Heart right ventricle (tissue), 16 donors: ENCODE measurements around the gene MAD1L1. TPM values are rescaled to one million over a fixed set of nuclear protein-coding genes. Genes with fewer than 3 reads are reported as not detected.
"Not testable (repeated sequence)": the region's sequence is repeated elsewhere in the genome, so short reads cannot be mapped to it uniquely, and the experiment has no call there.

Source experiments
- ATAC-seq, 8 donors: fragments of 200-7000 bp; cut with Tn5 transposase; one replicate each; pipeline ENCODE4 v1.9.1; 2020; ENCODE audit warnings: mild to moderate bottlenecking in 8 of 8, moderate library complexity in 8 of 8, moderate number of reproducible peaks in 1 of 8
- DNase-seq, 2 donors: peaks; one replicate each; pipeline ENCODE4 v3.0.0-alpha.2; 2020
- H3K27ac ChIP-seq, 10 donors: fragments of 200-600 bp; sonication (generic) in 2 of 10; one replicate each; pipeline versions ENCODE4 v1.5.0 to v1.8.0; 2020 to 2022; ENCODE audit warnings: mild to moderate bottlenecking in 3 of 10
- H3K27me3 ChIP-seq, 7 donors: fragments of 200-600 bp; one replicate each; pipeline ENCODE4 v1.8.0; 2021 to 2022; ENCODE audit warnings: mild to moderate bottlenecking in 2 of 7
- H3K36me3 ChIP-seq, 9 donors: fragments of 200-600 bp; sonication (generic) in 1 of 9; one replicate each; pipeline versions ENCODE4 v1.5.0 to v1.8.0; 2020 to 2022; ENCODE audit warnings: mild to moderate bottlenecking in 2 of 9
- H3K4me1 ChIP-seq, 9 donors: fragments of 200-600 bp; sonication (generic) in 1 of 9; one replicate each; pipeline versions ENCODE4 v1.5.0 to v1.8.0; 2020 to 2022; ENCODE audit warnings: mild to moderate bottlenecking in 4 of 9
- H3K4me3 ChIP-seq, 10 donors: fragments of 200-600 bp; sonication (generic) in 2 of 10; one replicate each; pipeline versions ENCODE4 v1.5.0 to v1.8.0; 2020 to 2022; ENCODE audit warnings: mild to moderate bottlenecking in 7 of 10, moderate library complexity in 2 of 10
- H3K9me3 ChIP-seq, 11 donors: fragments of 200-600 bp in 10 of 11; sonication (generic) in 2 of 11; one replicate each; pipeline versions ENCODE4 v1.5.0 to v1.8.0; 2013 to 2022; ENCODE audit warnings: mild to moderate bottlenecking in 2 of 11, control low read depth in 1 of 11, moderate library complexity in 1 of 11
- CTCF ChIP-seq, 9 donors: fragments of 200-600 bp; sonication (generic) in 2 of 9; IDR thresholded peaks; one replicate each; pipeline versions ENCODE4 v1.5.0 to v1.8.0; 2021 to 2022; ENCODE audit warnings: antibody characterized with exemption in 9 of 9, mild to moderate bottlenecking in 5 of 9, moderate library complexity in 1 of 9
- WGBS, 2 donors: extraction: QIAGEN DNeasy Blood & Tissue Kit; methylation state at CpG; one replicate each; pipeline ENCODE4 v1.1.7; 2013; ENCODE audit warnings: inconsistent platforms in 1 of 2; 5-methylcytosine and 5-hydroxymethylcytosine counted together
- intact Hi-C, 10 donors: fragments of 100-400 bp; cut with DNase I; formaldehyde crosslinking; loops; one replicate each; pipeline versions ENCODE4 v1.11.1 to v1.14.2; 2022
- polyA plus RNA-seq, 2 donors: library from polyadenylated mRNA; stranded (reverse); fragments of 200-250 nt; gene quantifications; one replicate each; pipeline ENCODE4 v1.2.3, GENCODE V29; 2013
- total RNA-seq, 10 donors: library from RNA; stranded (reverse); fragmentation: NEBNext Ultra II Directional in 3 of 10; extraction: Animal tissue kit (Norgen Biotek cat#: 25700) in 3 of 10; gene quantifications; one replicate each; pipeline versions ENCODE4 v1.2.1 to v1.2.4, GENCODE V29; 2021 to 2023
- donor health status: Arrhythmogenic right ventricular cardiomyopathy.
- donor health status: ischemic (EF 13 %, LVEDD 7.1; RV severe dilation, severe dysfunction).
- donor health status: healthy with polysubstance abuse.
- donor health status: DM: no; HTN: yes; CAD: no.
- donor health status: DM: no; HTN: no; CAD: no.
- donor health status: ischemic (EF 25% LVEDD 6.9; RV normal size, moderate dysfunction).
- donor health status: ischemic (EF 25% LVEDD 5.7; RV mildly dilated, moderate dysfunction).
- donor health status: healthy.
- donor health status: DM: yes; HTN: yes; CAD: no.
- donor health status: Ischemic cardiomyopathy.
- donor health status: ischemic (EF 35%, LVEDD 5.7; RV mildly dilated, moderate dysfunction).
- donor health status: nonischemic (EF 11% LVEDD 7.7; RV severe dilation, severe dysfunction).
- donor health status: DM: yes; HTN: yes; CAD: no.
- donor health status: PGD.
- donor health status: ischemic (EF 29% LVEDD 5.4; RV normal size, mild dysfunction).
- donor health status: nonischemic (EF 23%, LVEDD 6.1; RV moderate dilation, normal function).

The MAD1L1 gene
- total and polyA plus RNA-seq, 12 donors, result 13.8 to 46.8 (median 20.2) TPM

- ATAC-seq (no peak), DNase-seq (no peak)
- intact Hi-C loops, result loop anchor here in 1 of 10 donors (5.0 kb wide), 1 partner anchor 120 kb away; no protein-coding TSS in a partner anchor
- peaks cover 4 to 31% (median 16%) of the 10 kb centered on the region in 9 donors for H3K4me1 ChIP-seq
- H3K9me3 ChIP-seq, result peaks cover 0 to 13% (median 0%) of the 10 kb centered on the region in 11 donors
- no peak for TF ChIP-seq CTCF (IDR thresholded peaks at IDR 0.05)
- peaks cover 0 to 11% (median 0%) of the 10 kb centered on the region in 9 donors for H3K36me3 ChIP-seq
- no peak overlapping the region for H3K4me3 ChIP-seq
- H3K27me3 ChIP-seq, result no peaks in the 10 kb centered on the region
- H3K27ac ChIP-seq, result no peak overlapping the region
- WGBS, 2 donors, result 82 to 86% methylated on average over 11 of the region's 11 CpGs
Observed at GRCh38 chr7:2062648-2063047, 170.1 kb downstream of the MAD1L1 start.

- 92 to 96% methylated on average over 11 of the region's 11 CpGs for WGBS, 2 donors
- Histone ChIP-seq H3K36me3 (no peaks in the 10 kb centered on the region), H3K9me3 (peaks cover 0 to 13% (median 0%) of the 10 kb centered on the region in 11 donors), H3K27me3 (no peaks in the 10 kb centered on the region), H3K4me1 (peaks cover 4 to 24% (median 16%) of the 10 kb centered on the region in 9 donors), H3K27ac (no peak overlapping the region), H3K4me3 (no peak overlapping the region)
- DNase-seq (no peak), ATAC-seq (no peak)
- TF ChIP-seq CTCF (IDR thresholded peaks at IDR 0.05), result no peak
- intact Hi-C loops, result loop anchor here in 1 of 10 donors (5.0 kb wide), 1 partner anchor 118 kb away; no protein-coding TSS in a partner anchor
Observed at GRCh38 chr7:2060701-2061100, 172.0 kb downstream of the MAD1L1 start.

- Histone ChIP-seq H3K4me1 (peaks cover 4 to 24% (median 16%) of the 10 kb centered on the region in 9 donors), H3K27me3 (no peaks in the 10 kb centered on the region), H3K4me3 (no peak overlapping the region), H3K36me3 (peaks cover 0 to 2% (median 0%) of the 10 kb centered on the region in 9 donors), H3K27ac (no peak overlapping the region), H3K9me3 (peaks cover 0 to 13% (median 0%) of the 10 kb centered on the region in 11 donors)
- no peak for TF ChIP-seq CTCF (IDR thresholded peaks at IDR 0.05)
- ATAC-seq (no peak), DNase-seq (no peak)
- WGBS, 2 donors, result 97 to 98% methylated on average over 66 of the region's 66 CpGs
- intact Hi-C loops, result loop anchor here in 1 of 10 donors (5.0 kb wide), 1 partner anchor 118 kb away; no protein-coding TSS in a partner anchor
Observed at GRCh38 chr7:2059964-2060700, 172.6 kb downstream of the MAD1L1 start.

GRCh38 chr7:2058246-2058645, 174.5 kb downstream of the MAD1L1 start:
- H3K27ac ChIP-seq, H3K4me3 ChIP-seq, DNase-seq, H3K27me3 ChIP-seq, H3K4me1 ChIP-seq, intact Hi-C loops, H3K36me3 ChIP-seq, ATAC-seq: not testable (repeated sequence)
- 34 to 62% methylated on average over 5 to 9 of the region's 13 CpGs for WGBS, 2 donors
- H3K9me3 ChIP-seq, result peaks cover 0 to 13% (median 0%) of the 10 kb centered on the region in 11 donors

- intact Hi-C loops, result no loop called here
- TF ChIP-seq CTCF (IDR thresholded peaks at IDR 0.05), result no peak
- Histone ChIP-seq H3K4me1 (peaks cover 0 to 20% (median 8%) of the 10 kb centered on the region in 9 donors), H3K27me3 (no peaks in the 10 kb centered on the region), H3K4me3 (no peak overlapping the region), H3K9me3 (peaks cover 0 to 13% (median 0%) of the 10 kb centered on the region in 11 donors), H3K36me3 (peaks cover 0 to 7% (median 0%) of the 10 kb centered on the region in 9 donors), H3K27ac (no peak overlapping the region)
- ATAC-seq, result no peak
- DNase-seq, result no peak
- 95 to 96% methylated on average over 11 of the region's 11 CpGs for WGBS, 2 donors
Observed at GRCh38 chr7:2055956-2056355, 176.8 kb downstream of the MAD1L1 start.
